HEK293 (cell line): ENCODE data around the gene BACH2.

ENCODE experiments used
- CTCF ChIA-PET: fragments of 350-600 bp; formaldehyde crosslinking; extraction: SDS; loops from one replicate; lab custom pipeline; 2021; ENCODE audit warnings: antibody characterized with exemption; lab: Yijun Ruan, JAX
- POLR2A ChIA-PET: fragments of 300-600 bp; formaldehyde crosslinking; extraction: SDS; loops from one replicate; lab custom pipeline; 2020; ENCODE audit warnings: antibody characterized with exemption, inconsistent platforms; lab: Yijun Ruan, JAX
- H3K27ac ChIP-seq: fragments of 200-500 bp; sonication (Bioruptor generic); 2 replicates; pipeline ENCODE4 v1.5.1; 2014; ENCODE audit warnings: low read depth, low read length, control low read depth, inconsistent platforms; ENCODE audit errors: extremely low read depth
- H3K36me3 ChIP-seq, 2 experiments: fragments of 200-500 bp in 1 of 2; sonication (Bioruptor generic) in 1 of 2; 1 replicate in 1 of 2; 2 replicates in 1 of 2; pipeline ENCODE4 v1.5.1; 2014 to 2017; ENCODE audit warnings: inconsistent platforms in 2 of 2, low read length in 2 of 2; ENCODE audit not compliant: control insufficient read depth in 2 of 2, insufficient read depth in 1 of 2
- H3K4me1 ChIP-seq: fragments of 200-500 bp; sonication (Bioruptor generic); 2 replicates; pipeline ENCODE4 v1.5.1; 2014; ENCODE audit warnings: mild to moderate bottlenecking, low read length, inconsistent platforms; ENCODE audit not compliant: control insufficient read depth, insufficient read depth
- H3K4me3 ChIP-seq: 2 replicates; pipeline ENCODE4 v1.5.1; 2011; ENCODE audit warnings: low read depth, mild to moderate bottlenecking, control low read depth, low read length, moderate library complexity
- H3K9me3 ChIP-seq: fragments of 200-500 bp; sonication (Bioruptor generic); 2 replicates; pipeline ENCODE4 v1.5.1; 2014; ENCODE audit warnings: low read depth, low read length, inconsistent platforms; ENCODE audit not compliant: control insufficient read depth, insufficient read depth
- EGR2 ChIP-seq: fragments of 450-650 bp; formaldehyde crosslinking; IDR thresholded peaks from 2 replicates; pipeline ENCODE4 v1.5.1; 2016; ENCODE audit warnings: low read depth, missing biosample characterization, missing genetic modification characterization
- KLF17 ChIP-seq: fragments of 450-650 bp; formaldehyde crosslinking; IDR thresholded peaks from 2 replicates; pipeline ENCODE4 v1.5.1; 2016; ENCODE audit warnings: missing biosample characterization, missing genetic modification characterization
- PRDM10 ChIP-seq: fragments of 450-650 bp; formaldehyde crosslinking; IDR thresholded peaks from 2 replicates; pipeline ENCODE4 v1.5.1; 2016; ENCODE audit warnings: missing biosample characterization, missing genetic modification characterization
- REST ChIP-seq: fragments of 450-650 bp; formaldehyde crosslinking; IDR thresholded peaks from 2 replicates; pipeline ENCODE4 v1.5.1; 2016; ENCODE audit warnings: missing biosample characterization, missing genetic modification characterization
- TRIM28 ChIP-seq: IDR thresholded peaks from 2 replicates; pipeline ENCODE4 v1.6.1; 2011; ENCODE audit warnings: low read length, control low read depth, borderline replicate concordance
- WT1 ChIP-seq: fragments of 450-650 bp; formaldehyde crosslinking; IDR thresholded peaks from 2 replicates; pipeline ENCODE4 v1.5.1; 2016; ENCODE audit warnings: missing biosample characterization, missing genetic modification characterization
- YY1 ChIP-seq: fragments of 450-650 bp; formaldehyde crosslinking; IDR thresholded peaks from 2 replicates; pipeline ENCODE4 v1.5.1; 2018; ENCODE audit warnings: missing biosample characterization, missing genetic modification characterization
- ZNF239 ChIP-seq: fragments of 450-650 bp; formaldehyde crosslinking; IDR thresholded peaks from 2 replicates; pipeline ENCODE4 v1.5.1; 2016; ENCODE audit warnings: missing biosample characterization, missing genetic modification characterization
- ZNF274 ChIP-seq, 2 experiments: fragments of 200-500 bp in 1 of 2; fragments of 450-650 bp in 1 of 2; sonication (Bioruptor generic) in 1 of 2; formaldehyde crosslinking in 1 of 2; IDR thresholded peaks; 2 replicates each; pipeline versions ENCODE4 v1.5.1 to v1.6.1; 2014 to 2016; ENCODE audit warnings: borderline replicate concordance in 1 of 2, inconsistent platforms in 1 of 2, low read length in 1 of 2, missing biosample characterization in 1 of 2, missing genetic modification characterization in 1 of 2
- ZNF366 ChIP-seq: fragments of 450-650 bp; formaldehyde crosslinking; conservative IDR thresholded peaks from 2 replicates; pipeline ENCODE4 v1.5.1; 2016; ENCODE audit warnings: missing biosample characterization, missing genetic modification characterization
- ZNF404 ChIP-seq: fragments of 450-650 bp; formaldehyde crosslinking; IDR thresholded peaks from 2 replicates; pipeline ENCODE4 v1.5.1; 2017; ENCODE audit warnings: missing biosample characterization, missing genetic modification characterization
- ZNF514 ChIP-seq: fragments of 450-650 bp; formaldehyde crosslinking; IDR thresholded peaks from 2 replicates; pipeline ENCODE4 v1.5.1; 2016; ENCODE audit warnings: missing biosample characterization, missing genetic modification characterization
- ZNF518A ChIP-seq: fragments of 450-650 bp; formaldehyde crosslinking; conservative IDR thresholded peaks from 2 replicates; pipeline ENCODE4 v1.5.1; 2016; ENCODE audit warnings: low read depth, missing biosample characterization, missing genetic modification characterization
- ZNF561 ChIP-seq: fragments of 450-650 bp; IDR thresholded peaks from 2 replicates; pipeline ENCODE4 v1.5.1; 2018; ENCODE audit warnings: missing biosample characterization, missing genetic modification characterization, borderline replicate concordance
- ZNF621 ChIP-seq: fragments of 450-650 bp; formaldehyde crosslinking; IDR thresholded peaks from 2 replicates; pipeline ENCODE4 v1.5.1; 2017; ENCODE audit warnings: missing biosample characterization, missing genetic modification characterization
- ZNF626 ChIP-seq: fragments of 450-650 bp; sonication (Bioruptor Pico); formaldehyde crosslinking; IDR thresholded peaks from 2 replicates; pipeline ENCODE4 v1.5.1; 2018; ENCODE audit warnings: missing biosample characterization, missing genetic modification characterization, inconsistent platforms
- ZNF658 ChIP-seq: fragments of 450-650 bp; formaldehyde crosslinking; IDR thresholded peaks from 2 replicates; pipeline ENCODE4; 2016; ENCODE audit warnings: missing biosample characterization, missing genetic modification characterization
- ZNF768 ChIP-seq: fragments of 450-650 bp; formaldehyde crosslinking; IDR thresholded peaks from 2 replicates; pipeline ENCODE4 v1.5.1; 2018; ENCODE audit warnings: missing biosample characterization, mild to moderate bottlenecking, missing genetic modification characterization

BACH2 gene

GRCh38 chr6:89942601-89943000, 354.0 kb downstream of the BACH2 start:
- no peaks in the 10 kb centered on the region for H3K36me3 ChIP-seq
- no peak overlapping the region for H3K4me3 ChIP-seq
- H3K27ac ChIP-seq: no peak overlapping the region
- TF ChIP-seq ZNF514 (tag by site-specific recombination): no peak
- no peak for TF ChIP-seq REST (tag by site-specific recombination)
- no peak for TF ChIP-seq EGR2 (tag by site-specific recombination)
- TF ChIP-seq ZNF518A: no peak
- TF ChIP-seq ZNF274 (IDR thresholded peaks at IDR 0.05; ENCODE audit: low read length): no peak
- no peak for TF ChIP-seq ZNF274 (tag by site-specific recombination; IDR thresholded peaks at IDR 0.05; ENCODE audit: borderline replicate concordance)
- no peak for TF ChIP-seq TRIM28
- TF ChIP-seq ZNF626 (tag by site-specific recombination): no peak
- no peak for TF ChIP-seq YY1 (tag by site-specific recombination)
- TF ChIP-seq ZNF768: no peak
- no peak for TF ChIP-seq PRDM10 (tag by site-specific recombination)
- no peak for TF ChIP-seq ZNF366 (tag by site-specific recombination)
- no peak for TF ChIP-seq ZNF658 (tag by site-specific recombination)
- TF ChIP-seq ZNF404 (tag by site-specific recombination): no peak
- no peak for TF ChIP-seq KLF17 (tag by site-specific recombination)
- no peak for TF ChIP-seq ZNF621 (tag by site-specific recombination)
- TF ChIP-seq ZNF561 (tag by site-specific recombination): no peak
- no peak for TF ChIP-seq WT1 (tag by site-specific recombination)
- TF ChIP-seq ZNF239 (tag by site-specific recombination): no peak
- no peaks in the 10 kb centered on the region for H3K4me1 ChIP-seq
- ChIA-PET POLR2A (no interaction called here), CTCF (interaction anchor here (0.7 to 3.5 kb wide), 8 partner anchors 87 to 571 kb away, joined by 3 to 33 read pairs (median 4); no protein-coding TSS in a partner anchor)
- H3K9me3 ChIP-seq: no peaks in the 10 kb centered on the region
